Activated CD4-positive, alpha-beta T cell treated with anti-CD3 and anti-CD28 coated beads, Interleukin-2, amount 50 U/mL, for 16 hours (primary cell): ENCODE data around the gene B4GALT1.

ENCODE experiments used
- DNase-seq: peaks from one replicate; pipeline ENCODE4 v3.0.0-alpha.2; 2020

B4GALT1 gene

DNA sequence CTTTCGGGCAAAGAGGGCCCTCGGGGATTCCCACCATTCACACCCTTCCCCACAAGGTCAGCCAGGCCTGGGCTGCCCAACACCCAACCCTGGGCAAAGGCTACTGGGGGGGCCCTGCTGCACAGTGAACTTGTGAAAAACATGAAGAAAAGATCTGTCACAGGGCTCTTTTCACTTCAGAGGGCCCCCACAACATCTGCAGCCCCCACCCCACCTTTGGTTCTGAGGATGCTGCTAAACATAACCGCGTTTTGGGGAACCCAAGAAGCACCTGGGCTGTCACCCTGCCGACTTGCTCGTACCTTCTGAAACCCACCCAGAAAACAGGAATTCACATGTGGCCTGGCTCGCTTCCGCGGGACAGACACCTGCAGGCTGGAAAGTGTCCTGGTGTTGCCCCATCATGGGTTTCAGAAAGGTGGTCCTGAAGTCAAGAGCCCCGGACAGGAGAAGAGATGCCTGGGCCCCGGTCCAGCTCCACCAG, 29.3 kb downstream of the B4GALT1 start:
- no peak for DNase-seq

GRCh38 chr9:33136721-33137670, 30.1 kb downstream of the B4GALT1 start:
- DNase-seq, result no peak

GRCh38 chr9:33135470-33135958, 31.6 kb downstream of the B4GALT1 start:
- DNase-seq, result no peak

DNA sequence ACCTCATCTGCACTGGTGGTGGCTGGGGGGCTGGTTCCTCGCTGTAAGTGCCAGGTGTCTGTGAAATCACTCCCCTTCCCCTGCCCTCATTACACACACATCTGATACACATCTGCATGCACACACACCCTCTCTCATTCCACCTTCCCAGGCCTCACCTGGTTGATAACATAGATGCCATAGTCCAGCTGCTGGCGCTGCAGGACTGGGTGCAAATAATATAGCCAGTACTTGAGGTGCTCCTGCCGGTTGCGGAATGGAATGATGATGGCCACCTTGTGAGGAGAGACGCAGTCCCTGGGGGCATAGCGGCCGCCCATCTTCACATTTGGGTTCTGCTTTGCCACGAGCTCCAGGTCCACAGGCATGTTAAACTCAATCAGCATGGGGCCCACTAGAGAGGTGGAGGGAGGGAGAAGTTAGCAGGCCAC, 32.1 kb downstream of the B4GALT1 start:
- no peak for DNase-seq

- DNase-seq, result no peak
Measured at GRCh38 chr9:33133186-33133585, 34.0 kb downstream of the B4GALT1 start.

DNA sequence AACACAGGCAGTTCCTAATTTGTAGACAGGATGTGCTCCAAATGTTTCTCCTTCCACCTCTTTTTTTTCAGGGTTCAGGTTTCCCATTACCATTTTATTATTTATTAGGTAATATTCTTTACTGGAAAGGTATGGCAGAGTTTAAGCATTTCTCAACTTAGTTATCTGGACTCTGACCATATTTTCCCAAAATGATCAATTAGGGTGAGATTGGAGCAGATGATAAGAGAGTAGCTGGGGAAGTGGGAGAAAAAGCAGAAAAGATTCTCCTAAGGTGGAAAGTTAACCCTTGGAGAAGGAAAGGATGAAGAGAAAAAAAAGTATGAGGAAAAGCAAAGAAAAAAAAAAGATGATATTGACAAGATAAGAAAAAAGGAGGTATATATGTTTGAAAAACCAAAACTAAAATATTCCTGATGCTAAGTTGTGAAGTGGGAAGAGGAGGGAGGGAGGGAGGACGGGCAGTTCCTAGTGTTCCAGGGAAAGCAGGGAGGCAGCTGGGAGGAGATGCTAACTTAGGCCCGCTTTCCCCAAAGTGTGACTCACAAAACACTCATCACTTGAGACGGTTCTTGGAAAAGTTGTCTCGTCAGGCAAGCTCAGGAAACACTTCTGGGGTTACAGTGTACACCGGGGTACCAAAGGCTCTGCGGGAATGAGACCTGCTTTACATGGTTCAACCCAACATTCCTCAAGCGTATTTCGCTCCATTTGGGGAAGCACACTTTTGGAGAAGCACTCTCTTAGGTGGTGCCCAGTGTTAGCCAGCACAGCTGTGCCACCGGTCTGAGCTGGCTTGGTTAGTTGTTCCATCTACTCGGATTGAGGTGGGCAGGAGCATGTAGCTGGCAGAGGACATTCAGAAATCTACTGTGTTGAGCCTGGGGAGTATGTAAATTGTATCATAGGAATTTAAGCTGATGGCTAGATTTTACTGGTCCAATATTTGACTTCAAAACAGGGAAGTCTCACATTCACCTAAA, 35.1 kb downstream of the B4GALT1 start:
- DNase-seq, result no peak

- DNase-seq, result no peak
Measured at GRCh38 chr9:33130961-33131789, 36.0 kb downstream of the B4GALT1 start.

GRCh38 chr9:33129886-33130881, 37.0 kb downstream of the B4GALT1 start:
- peak; percentile 67 for DNase-seq

GRCh38 chr9:33129251-33129885, 37.8 kb downstream of the B4GALT1 start:
- DNase-seq, result no peak

DNA sequence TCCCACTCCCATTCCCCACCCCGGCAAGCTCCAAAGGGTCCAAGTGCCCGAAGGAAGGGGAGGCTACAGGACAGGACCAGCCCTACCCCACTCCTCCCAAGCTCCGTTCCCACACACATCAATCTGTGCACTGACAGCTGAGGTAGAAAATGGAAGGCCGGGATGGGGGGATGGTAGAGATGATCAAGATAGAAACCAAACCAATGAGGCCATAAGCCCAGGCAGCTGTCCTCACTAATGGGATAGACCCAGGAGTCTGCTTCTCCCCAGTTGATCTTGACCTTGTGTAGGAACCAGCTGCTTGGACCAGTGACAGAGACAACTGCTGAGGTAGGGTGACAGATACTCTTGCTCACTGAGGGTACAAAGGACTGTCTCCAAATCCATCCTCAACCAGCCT, 38.6 kb downstream of the B4GALT1 start:
- no peak for DNase-seq

DNA sequence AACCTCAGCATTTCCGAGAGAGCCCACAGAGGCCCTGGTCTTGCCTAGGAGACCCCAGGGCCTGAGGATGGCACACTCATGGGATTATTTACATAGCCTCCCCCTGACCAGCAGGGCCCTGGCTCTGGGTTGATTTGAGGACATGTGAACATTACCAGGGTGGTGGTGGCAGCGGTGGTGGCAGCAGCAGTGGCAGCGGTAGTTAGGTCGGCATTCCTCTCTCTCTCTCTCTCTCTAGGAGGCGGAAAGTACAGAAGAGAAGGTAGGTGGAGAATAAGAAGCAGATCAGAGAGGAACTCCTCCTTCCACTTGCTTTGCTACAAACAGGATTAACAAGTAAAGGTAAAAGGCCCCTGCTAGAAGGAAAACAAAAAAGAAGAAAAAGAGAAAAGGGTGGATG, 39.3 kb downstream of the B4GALT1 start:
- no peak for DNase-seq

GRCh38 chr9:33125871-33126823, 41.0 kb downstream of the B4GALT1 start:
- no peak for DNase-seq

GRCh38 chr9:33125461-33125860, 41.7 kb downstream of the B4GALT1 start:
- no peak for DNase-seq

- DNase-seq, result no peak
Measured at GRCh38 chr9:33124751-33125381, 42.3 kb downstream of the B4GALT1 start.

DNA sequence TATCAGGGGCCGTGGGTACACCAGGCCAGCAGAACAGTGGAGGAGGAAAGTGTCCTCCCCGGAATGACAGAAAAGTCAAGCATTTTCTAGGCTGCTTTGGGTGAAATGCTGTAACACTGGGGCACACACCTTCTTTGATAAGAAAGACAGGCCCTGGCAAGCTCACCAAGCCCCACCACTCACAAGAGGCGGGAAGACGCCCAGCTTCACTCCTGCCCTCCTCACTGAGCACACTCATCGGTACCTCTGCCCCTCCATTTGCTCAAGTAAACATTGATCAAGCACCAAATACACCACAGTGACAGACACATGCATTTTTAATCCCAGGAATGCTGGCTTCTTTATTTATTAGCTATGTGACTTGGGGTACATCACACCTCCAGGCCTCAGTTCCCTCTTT, 43.1 kb downstream of the B4GALT1 start:
- no peak for DNase-seq

DNA sequence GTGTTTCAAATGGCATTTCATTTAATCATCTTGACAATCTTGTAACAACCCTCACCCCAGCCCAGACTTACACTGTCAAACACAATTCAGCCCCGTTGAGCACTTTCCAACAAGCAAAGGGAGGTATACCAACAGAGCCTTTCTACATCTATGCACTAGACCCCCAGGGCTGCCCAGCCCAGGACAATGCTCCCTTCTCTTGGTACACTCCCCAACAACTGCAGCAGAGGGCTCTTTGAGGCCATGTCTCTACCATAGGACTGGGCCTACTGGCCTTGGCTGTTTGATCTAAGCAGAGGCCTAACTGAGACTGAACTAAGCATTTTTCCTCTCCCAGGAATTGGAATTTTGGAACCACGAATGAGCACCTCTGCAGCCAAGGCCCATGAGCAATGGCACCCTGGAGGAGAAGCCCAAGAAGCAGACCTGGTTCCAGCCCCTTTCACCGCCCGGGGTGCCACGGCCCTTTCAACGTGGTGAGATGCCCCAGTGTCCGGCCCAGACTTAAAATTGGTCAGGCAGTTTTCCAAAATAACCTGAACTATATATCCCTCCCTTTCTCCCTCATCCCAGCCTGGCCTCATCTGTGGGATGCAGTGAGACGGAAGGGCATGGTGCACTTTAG, 43.6 kb downstream of the B4GALT1 start:
- no peak for DNase-seq

DNA sequence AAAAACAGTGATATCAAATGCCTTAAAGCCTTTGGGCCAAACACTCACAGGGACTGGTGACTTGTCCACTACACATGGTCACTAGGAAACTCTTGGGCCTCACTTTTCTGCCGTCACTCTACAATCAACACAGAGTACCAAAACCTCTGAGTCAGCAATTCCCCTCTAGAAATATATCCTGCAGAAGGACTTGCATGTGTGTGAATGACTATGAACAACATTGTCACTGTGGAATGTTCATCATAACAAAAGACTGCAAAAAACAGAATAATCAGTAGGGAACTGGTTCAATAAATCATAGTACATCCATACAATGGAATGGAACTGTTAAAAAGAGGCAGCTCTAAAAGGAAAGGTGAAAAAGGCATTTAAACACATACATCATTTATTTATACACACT, 46.5 kb downstream of the B4GALT1 start:
- no peak for DNase-seq

DNA sequence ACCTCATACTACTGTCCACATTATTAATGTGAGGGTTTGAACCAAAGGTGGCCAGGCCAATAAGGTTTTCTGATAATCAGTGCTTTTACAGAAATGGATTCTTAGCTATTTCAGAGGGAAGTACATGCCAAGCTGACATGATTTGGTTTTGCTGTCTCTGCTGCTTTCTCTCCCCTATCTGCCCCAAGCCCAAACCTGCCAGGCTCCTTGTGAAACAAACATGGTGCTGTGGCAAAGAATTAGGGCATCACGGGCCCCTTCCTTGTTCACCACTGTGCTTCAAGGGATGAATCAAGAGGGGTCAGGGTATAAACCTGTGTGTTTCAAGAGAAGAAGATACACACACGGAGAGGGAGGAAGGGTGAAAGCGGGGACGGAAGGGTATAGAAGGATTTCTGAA, 49.3 kb downstream of the B4GALT1 start:
- DNase-seq, result no peak
